Measurements from ENCODE around the gene ZDHHC14. TPM values are rescaled to one million over a fixed set of nuclear protein-coding genes. Genes with fewer than 3 reads are reported as not detected.

The ZDHHC14 gene
- total RNA-seq, 4 donors from 2014 or later = 6.5 to 10.4 (median 8.0) TPM

- TF ChIP-seq CTCF (IDR thresholded peaks at IDR 0.05; ENCODE audit: low read depth) = no peak
Observed at GRCh38 chr6:157381631-157382621, 936 bp downstream of the ZDHHC14 start.

- no peak for TF ChIP-seq CTCF (IDR thresholded peaks at IDR 0.05; ENCODE audit: low read depth)
Observed at GRCh38 chr6:157382821-157383220, 1.8 kb downstream of the ZDHHC14 start.

GRCh38 chr6:157383471-157383870 lies 2.5 kb downstream of the ZDHHC14 start:
- no peak for TF ChIP-seq CTCF (IDR thresholded peaks at IDR 0.05; ENCODE audit: low read depth)

- no peak for TF ChIP-seq CTCF (IDR thresholded peaks at IDR 0.05; ENCODE audit: low read depth)
Observed at GRCh38 chr6:157385482-157385881, 4.5 kb downstream of the ZDHHC14 start.

- no peak for TF ChIP-seq CTCF (IDR thresholded peaks at IDR 0.05; ENCODE audit: low read depth)
Observed at GRCh38 chr6:157386023-157386422, 5.0 kb downstream of the ZDHHC14 start.

- no peak for TF ChIP-seq CTCF (IDR thresholded peaks at IDR 0.05; ENCODE audit: low read depth)
Observed at GRCh38 chr6:157386454-157386853, 5.5 kb downstream of the ZDHHC14 start.

GRCh38 chr6:157388924-157389323 lies 7.9 kb downstream of the ZDHHC14 start:
- no peak for TF ChIP-seq CTCF (IDR thresholded peaks at IDR 0.05; ENCODE audit: low read depth)
